BJ (cell line): ENCODE data around the gene USP48. TPM values are rescaled to one million over a fixed set of nuclear protein-coding genes. Genes with fewer than 3 reads are reported as not detected.

Experiments used
- CTCF ChIA-PET: fragments of 350-600 bp; formaldehyde crosslinking; extraction: SDS; loops from one replicate; lab custom pipeline; 2021; ENCODE audit warnings: antibody characterized with exemption, inconsistent platforms; lab: Yijun Ruan, JAX
- POLR2A ChIA-PET: fragments of 300-600 bp; sonication (Branson Sonifier 250); formaldehyde crosslinking; extraction: SDS; loops from one replicate; lab custom pipeline; 2021; ENCODE audit warnings: antibody characterized with exemption; lab: Charles Lee
- DNase-seq: peaks from one replicate; pipeline ENCODE4 v3.0.0-alpha.2; 2011; ENCODE audit warnings: low read depth
- H3K27me3 ChIP-seq: 2 replicates; pipeline ENCODE4 v1.6.0; 2011; ENCODE audit warnings: low read length; ENCODE audit not compliant: control insufficient read depth, insufficient read depth
- H3K36me3 ChIP-seq: 2 replicates; pipeline ENCODE4 v1.5.1; 2011; ENCODE audit warnings: low read length; ENCODE audit not compliant: control insufficient read depth, insufficient read depth
- H3K4me3 ChIP-seq: 2 replicates; pipeline ENCODE4 v1.5.1; 2011; ENCODE audit warnings: low read depth, mild to moderate bottlenecking, control low read depth, low read length
- polyA plus RNA-seq: library from polyadenylated mRNA; depleted of rRNA; stranded (reverse); fragments of >200 nt; gene quantifications from 2 replicates; pipeline ENCODE4 v1.2.3, GENCODE V29; 2011
- TF ChIP-seq, protein P1 (sequence below): IDR thresholded peaks from 2 replicates; pipeline ENCODE4 v1.5.1; 2011; ENCODE audit warnings: low read depth, mild to moderate bottlenecking, control low read depth, inconsistent platforms, low read length, moderate library complexity; ENCODE audit not compliant: insufficient read depth

The USP48 gene
- polyA plus RNA-seq, 1 experiment = 10.8 TPM

GRCh38 chr1:21689661-21690372 is 93.1 kb downstream of the USP48 start:
- TF ChIP-seq, protein P1, sequence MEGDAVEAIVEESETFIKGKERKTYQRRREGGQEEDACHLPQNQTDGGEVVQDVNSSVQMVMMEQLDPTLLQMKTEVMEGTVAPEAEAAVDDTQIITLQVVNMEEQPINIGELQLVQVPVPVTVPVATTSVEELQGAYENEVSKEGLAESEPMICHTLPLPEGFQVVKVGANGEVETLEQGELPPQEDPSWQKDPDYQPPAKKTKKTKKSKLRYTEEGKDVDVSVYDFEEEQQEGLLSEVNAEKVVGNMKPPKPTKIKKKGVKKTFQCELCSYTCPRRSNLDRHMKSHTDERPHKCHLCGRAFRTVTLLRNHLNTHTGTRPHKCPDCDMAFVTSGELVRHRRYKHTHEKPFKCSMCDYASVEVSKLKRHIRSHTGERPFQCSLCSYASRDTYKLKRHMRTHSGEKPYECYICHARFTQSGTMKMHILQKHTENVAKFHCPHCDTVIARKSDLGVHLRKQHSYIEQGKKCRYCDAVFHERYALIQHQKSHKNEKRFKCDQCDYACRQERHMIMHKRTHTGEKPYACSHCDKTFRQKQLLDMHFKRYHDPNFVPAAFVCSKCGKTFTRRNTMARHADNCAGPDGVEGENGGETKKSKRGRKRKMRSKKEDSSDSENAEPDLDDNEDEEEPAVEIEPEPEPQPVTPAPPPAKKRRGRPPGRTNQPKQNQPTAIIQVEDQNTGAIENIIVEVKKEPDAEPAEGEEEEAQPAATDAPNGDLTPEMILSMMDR = no peak
- Histone ChIP-seq H3K36me3 (peaks cover 12% of the 10 kb centered on the region), H3K4me3 (no peak overlapping the region), H3K27me3 (no peaks in the 10 kb centered on the region)
- POLR2A ChIA-PET = no interaction called here
- CTCF ChIA-PET = no interaction called here
- DNase-seq = no peak

GRCh38 chr1:21687081-21687529 is 95.8 kb downstream of the USP48 start:
- H3K36me3 ChIP-seq = peaks cover 11% of the 10 kb centered on the region
- POLR2A ChIA-PET = no interaction called here
- no peak for DNase-seq
- H3K27me3 ChIP-seq = no peaks in the 10 kb centered on the region
- TF ChIP-seq, protein P1 = no peak
- H3K4me3 ChIP-seq = no peak overlapping the region
- CTCF ChIA-PET = no interaction called here

DNA sequence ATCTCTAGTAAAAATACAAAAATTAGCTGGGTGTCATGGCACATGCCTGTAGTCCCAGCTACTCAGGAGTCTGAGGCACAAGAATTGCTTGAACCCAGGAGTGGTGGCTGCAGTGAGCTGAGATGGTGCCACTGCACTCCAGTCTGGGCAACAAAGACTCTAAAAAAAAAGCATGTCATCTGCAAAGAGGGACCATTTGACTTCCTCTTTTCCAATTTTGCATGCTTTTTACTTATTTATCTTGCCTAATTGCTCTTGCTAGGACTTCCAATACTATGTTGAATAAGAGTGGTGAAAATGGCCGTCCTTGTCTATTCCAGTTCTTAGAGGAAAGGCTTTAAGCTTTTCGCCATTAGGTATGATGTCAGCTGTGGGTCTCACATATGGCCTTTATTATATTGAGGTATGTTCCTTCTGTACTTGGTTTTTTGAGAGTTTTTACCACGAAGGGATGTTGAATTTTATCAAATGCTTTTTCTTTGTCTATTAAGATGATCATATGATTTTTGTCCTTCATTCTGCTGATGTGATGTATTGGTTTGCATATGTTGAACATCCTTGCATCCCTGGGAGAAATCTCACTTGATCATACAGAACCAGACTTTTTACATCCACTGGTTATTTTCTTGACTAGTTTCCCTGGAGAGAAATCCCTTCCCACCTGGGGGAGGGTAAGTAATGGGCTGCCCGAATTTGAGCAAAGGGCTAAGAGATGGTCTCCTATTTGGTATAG is 96.8 kb downstream of the USP48 start:
- TF ChIP-seq, protein P1 = no peak
- POLR2A ChIA-PET = no interaction called here
- Histone ChIP-seq H3K27me3 (no peaks in the 10 kb centered on the region), H3K36me3 (peaks cover 12% of the 10 kb centered on the region), H3K4me3 (no peak overlapping the region)
- no peak for DNase-seq
- CTCF ChIA-PET = interaction anchor here (1.5 kb wide), 1 partner anchor 14 kb away, joined by 3 read pairs; no protein-coding TSS in a partner anchor

- H3K27me3 ChIP-seq = no peaks in the 10 kb centered on the region
- no peak overlapping the region for H3K4me3 ChIP-seq
- peaks cover 3% of the 10 kb centered on the region for H3K36me3 ChIP-seq
- POLR2A ChIA-PET = interaction anchor here (0.6 kb wide), 1 partner anchor 241 kb away, joined by 4 read pairs; no protein-coding TSS in a partner anchor
- DNase-seq = no peak
- CTCF ChIA-PET = no interaction called here
- TF ChIP-seq, protein P1 = no peak
These were observed 101.5 kb downstream of the USP48 start for GRCh38 chr1:21681426-21681825.

- DNase-seq = peak; percentile 61
- CTCF ChIA-PET = no interaction called here
These were observed 102.0 kb downstream of the USP48 start for GRCh38 chr1:21680918-21681317.

More at GRCh38 chr1:21680918-21681317, 102.0 kb downstream of the USP48 start:
- Histone ChIP-seq H3K4me3 (no peak overlapping the region), H3K36me3 (peaks cover 3% of the 10 kb centered on the region), H3K27me3 (no peaks in the 10 kb centered on the region)
- TF ChIP-seq, protein P1 = no peak
- POLR2A ChIA-PET = interaction anchor here (0.6 kb wide), 2 partner anchors 15 to 240 kb away, joined by 3 to 4 read pairs; no protein-coding TSS in a partner anchor
